ENCODE measurements around the gene FBP1.

Gene FBP1

GRCh38 chr9:94657021-94657725 is 17.9 kb upstream of the FBP1 start:
- H3K4me3 ChIP-seq (ENCODE audit: low read depth, low read length), result no peak overlapping the region
- no peak for DNase-seq (ENCODE audit: low read depth)
- no peak for TF ChIP-seq CTCF (IDR thresholded peaks at IDR 0.05; ENCODE audit: low read depth, low read length, missing control alignments)
- in situ Hi-C loops (cut with HindIII; ENCODE audit: low sequenced_read_pairs), result no loop called here

GRCh38 chr9:94656200-94656599 is 16.9 kb upstream of the FBP1 start:
- in situ Hi-C loops (cut with HindIII; ENCODE audit: low sequenced_read_pairs), result no loop called here
- no peak overlapping the region for H3K4me3 ChIP-seq (ENCODE audit: low read depth, low read length)
- no peak for TF ChIP-seq CTCF (IDR thresholded peaks at IDR 0.05; ENCODE audit: low read depth, low read length, missing control alignments)
- no peak for DNase-seq (ENCODE audit: low read depth)

GRCh38 chr9:94655739-94656138 is 16.4 kb upstream of the FBP1 start:
- TF ChIP-seq CTCF (IDR thresholded peaks at IDR 0.05; ENCODE audit: low read depth, low read length, missing control alignments), result no peak
- in situ Hi-C loops (cut with HindIII; ENCODE audit: low sequenced_read_pairs), result no loop called here
- no peak for DNase-seq (ENCODE audit: low read depth)
- H3K4me3 ChIP-seq (ENCODE audit: low read depth, low read length), result no peak overlapping the region

GRCh38 chr9:94654165-94654894 is 15.0 kb upstream of the FBP1 start:
- no peak for DNase-seq (ENCODE audit: low read depth)
- H3K4me3 ChIP-seq (ENCODE audit: low read depth, low read length), result no peak overlapping the region
- in situ Hi-C loops (cut with HindIII; ENCODE audit: low sequenced_read_pairs), result no loop called here
- no peak for TF ChIP-seq CTCF (IDR thresholded peaks at IDR 0.05; ENCODE audit: low read depth, low read length, missing control alignments)

- in situ Hi-C loops (cut with HindIII; ENCODE audit: low sequenced_read_pairs), result no loop called here
- no peak for TF ChIP-seq CTCF (IDR thresholded peaks at IDR 0.05; ENCODE audit: low read depth, low read length, missing control alignments)
- no peak overlapping the region for H3K4me3 ChIP-seq (ENCODE audit: low read depth, low read length)
- no peak for DNase-seq (ENCODE audit: low read depth)
These were observed 11.6 kb upstream of the FBP1 start for GRCh38 chr9:94650949-94651348.

- TF ChIP-seq CTCF (IDR thresholded peaks at IDR 0.05; ENCODE audit: low read depth, low read length, missing control alignments), result no peak
- in situ Hi-C loops (cut with HindIII; ENCODE audit: low sequenced_read_pairs), result no loop called here
- H3K4me3 ChIP-seq (ENCODE audit: low read depth, low read length), result no peak overlapping the region
- DNase-seq (ENCODE audit: low read depth), result peak; percentile 33
These were observed 9.9 kb upstream of the FBP1 start for GRCh38 chr9:94649100-94649819.
